HCT116 (cell line): ENCODE data around the gene PYY.

Experiments used
- POLR2AphosphoS5 ChIP-seq: IDR thresholded peaks from 2 replicates; pipeline ENCODE4 v1.6.1; 2011; ENCODE audit warnings: mild to moderate bottlenecking, low read depth, low read length, moderate library complexity
- ZNF274 ChIP-seq: fragments of 200-500 bp; sonication (Bioruptor generic); IDR thresholded peaks from 2 replicates; pipeline ENCODE4 v1.6.1; 2014; ENCODE audit warnings: mild to moderate bottlenecking, low read depth, low read length, inconsistent platforms
- TF ChIP-seq, protein P1 (sequence below), 3 experiments: fragments of 200-600 bp in 1 of 3; sonication (generic) in 1 of 3; IDR thresholded peaks in 2 of 3; conservative IDR thresholded peaks in 1 of 3; 2 replicates each; pipeline ENCODE4 v1.5.1; 2012 to 2017; ENCODE audit warnings: low read depth in 2 of 3, low read length in 2 of 3, antibody characterized with exemption in 1 of 3, borderline replicate concordance in 1 of 3, control low read depth in 1 of 3, mild to moderate bottlenecking in 1 of 3, mixed read lengths in 1 of 3, mixed run types in 1 of 3, moderate library complexity in 1 of 3; ENCODE audit not compliant: insufficient read depth in 1 of 3

DNA sequence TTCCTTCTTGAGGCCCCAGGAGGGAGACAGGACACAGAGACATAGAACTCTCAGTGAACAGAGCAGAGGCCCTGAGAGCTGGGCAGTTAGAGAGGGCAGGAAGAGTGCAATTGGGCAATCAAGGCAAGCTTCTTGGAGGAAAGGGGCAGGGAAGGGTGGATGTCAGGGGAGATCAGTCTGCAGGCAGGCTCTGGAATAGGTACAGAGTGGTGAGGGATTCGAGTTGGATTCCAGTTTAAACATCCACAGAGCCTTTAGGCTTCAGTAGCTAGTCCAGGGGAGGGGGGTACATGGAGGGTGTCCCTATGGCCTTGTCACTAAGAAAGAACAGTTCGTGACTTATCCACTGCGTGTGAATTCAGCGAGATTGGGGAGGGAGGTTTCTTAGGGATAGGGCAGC, 2.0 kb downstream of the PYY start:
- no peak for TF ChIP-seq ZNF274
- TF ChIP-seq POLR2AphosphoS5: no peak
- TF ChIP-seq, protein P1, sequence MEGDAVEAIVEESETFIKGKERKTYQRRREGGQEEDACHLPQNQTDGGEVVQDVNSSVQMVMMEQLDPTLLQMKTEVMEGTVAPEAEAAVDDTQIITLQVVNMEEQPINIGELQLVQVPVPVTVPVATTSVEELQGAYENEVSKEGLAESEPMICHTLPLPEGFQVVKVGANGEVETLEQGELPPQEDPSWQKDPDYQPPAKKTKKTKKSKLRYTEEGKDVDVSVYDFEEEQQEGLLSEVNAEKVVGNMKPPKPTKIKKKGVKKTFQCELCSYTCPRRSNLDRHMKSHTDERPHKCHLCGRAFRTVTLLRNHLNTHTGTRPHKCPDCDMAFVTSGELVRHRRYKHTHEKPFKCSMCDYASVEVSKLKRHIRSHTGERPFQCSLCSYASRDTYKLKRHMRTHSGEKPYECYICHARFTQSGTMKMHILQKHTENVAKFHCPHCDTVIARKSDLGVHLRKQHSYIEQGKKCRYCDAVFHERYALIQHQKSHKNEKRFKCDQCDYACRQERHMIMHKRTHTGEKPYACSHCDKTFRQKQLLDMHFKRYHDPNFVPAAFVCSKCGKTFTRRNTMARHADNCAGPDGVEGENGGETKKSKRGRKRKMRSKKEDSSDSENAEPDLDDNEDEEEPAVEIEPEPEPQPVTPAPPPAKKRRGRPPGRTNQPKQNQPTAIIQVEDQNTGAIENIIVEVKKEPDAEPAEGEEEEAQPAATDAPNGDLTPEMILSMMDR (IDR thresholded peaks at IDR 0.05 in 2 of 3, conservative IDR thresholded peaks at IDR 0.05 in 1 of 3; ENCODE audit: borderline replicate concordance in 1 of 3, insufficient read depth in 1 of 3, low read depth in 2 of 3, low read length in 2 of 3): no peak
